Aorta (tissue), 5 donors: ENCODE results near the gene CCDC74A. TPM values are rescaled to one million over a fixed set of nuclear protein-coding genes. Genes with fewer than 3 reads are reported as not detected.
A peak's percentile ranks its signal among the peaks of the same experiment; 100 is the strongest.
"Not testable (repeated sequence)": the region's sequence is repeated elsewhere in the genome, so short reads cannot be mapped to it uniquely, and the experiment has no call there.

Experiments
- ATAC-seq: fragments of 200-7000 bp; cut with Tn5 transposase; one replicate; pipeline ENCODE4 v1.9.1; 2022; ENCODE audit warnings: moderate library complexity; ENCODE audit not compliant: low FRiP score
- DNase-seq, 2 donors: peaks; one replicate each; pipeline ENCODE4 v3.0.0-alpha.2; 2020
- H3K27ac ChIP-seq, 2 donors: one replicate each; pipeline ENCODE4 v1.5.1; 2013; ENCODE audit warnings: low read length in 2 of 2, mild to moderate bottlenecking in 2 of 2, moderate library complexity in 2 of 2, control low read depth in 1 of 2, inconsistent platforms in 1 of 2, low read depth in 1 of 2
- H3K27me3 ChIP-seq, 2 donors: one replicate each; pipeline ENCODE4 v1.6.1; 2013; ENCODE audit warnings: control low read depth in 1 of 2, low read length in 1 of 2, mild to moderate bottlenecking in 1 of 2, moderate library complexity in 1 of 2; ENCODE audit not compliant: insufficient read depth in 2 of 2, control insufficient read depth in 1 of 2
- H3K36me3 ChIP-seq, 2 donors: one replicate each; pipeline ENCODE4 v1.6.1; 2013; ENCODE audit warnings: control low read depth in 1 of 2, low read length in 1 of 2, mild to moderate bottlenecking in 1 of 2; ENCODE audit not compliant: insufficient read depth in 2 of 2, control insufficient read depth in 1 of 2
- H3K4me1 ChIP-seq, 2 donors: one replicate each; pipeline ENCODE4 v1.6.1; 2013; ENCODE audit warnings: low read length in 2 of 2, control low read depth in 1 of 2, mild to moderate bottlenecking in 1 of 2, moderate library complexity in 1 of 2; ENCODE audit not compliant: insufficient read depth in 2 of 2, control insufficient read depth in 1 of 2
- H3K4me3 ChIP-seq, 2 donors: one replicate each; pipeline ENCODE4 v1.5.1; 2013; ENCODE audit warnings: low read length in 2 of 2, control low read depth in 1 of 2, mild to moderate bottlenecking in 1 of 2
- H3K9me3 ChIP-seq: one replicate; pipeline ENCODE4 v1.6.1; 2013; ENCODE audit warnings: mild to moderate bottlenecking, low read length; ENCODE audit not compliant: control insufficient read depth
- WGBS, 2 donors: extraction: QIAGEN DNeasy Blood & Tissue Kit; methylation state at CpG; one replicate each; pipeline ENCODE4 v1.1.7; 2013; 5-methylcytosine and 5-hydroxymethylcytosine counted together
- intact Hi-C, 2 donors: fragments of 100-400 bp; cut with DNase I; formaldehyde crosslinking; loops; one replicate each; pipeline versions ENCODE4 v1.14.2 to v1.15.0; 2022
- long read RNA-seq, 2 donors: library from polyadenylated mRNA; unstranded; transcript quantifications; one replicate each; pipeline ENCODE4 v2.0.0, GENCODE V29; 2020 to 2021
- polyA plus RNA-seq, 2 donors: library from polyadenylated mRNA; stranded (reverse); fragments of 200-250 nt; gene quantifications; one replicate each; pipeline ENCODE4 v1.2.3, GENCODE V29; 2013
- total RNA-seq, 2 donors: library from RNA; stranded (reverse); fragmentation: NEBNext Ultra II Directional; extraction: Animal tissue kit (Norgen Biotek cat#: 25700); gene quantifications; one replicate each; pipeline ENCODE4 v1.2.1, GENCODE V29; 2021
- donor health status: healthy with polysubstance abuse.
- donor health status: Bipolar disorder and iron deficiency.
- donor health status: DM: no; HTN: no; CAD: no.
- donor health status: DM: no; HTN: no; CAD: no.
- donor health status: DM: yes; HTN: yes; CAD: no.

CCDC74A gene
- total RNA-seq, result 1 to 10 TPM; 1.4 to 5.3 TPM
- polyA plus RNA-seq, result 10 to 100 TPM in 1 of 2 donors, 1 to 10 TPM in 1; 3.3 to 11.3 TPM
- long read RNA-seq, donor 1, transcript CCDC74A-201 (8 exons, 1,543 nt), result major isoform, 5 of 20 reads
- long read RNA-seq, donor 1, partial matches to known transcripts, result 0 of 20 reads
- long read RNA-seq, donor 1, other reads (novel, unspliced or antisense), result 11 of 20 reads
- long read RNA-seq, donor 2, partial matches to known transcripts, result 1 of 6 reads
- long read RNA-seq, donor 2, other reads (novel, unspliced or antisense), result 2 of 6 reads

GRCh38 chr2:131527131-131528001 is at the start of gene CCDC74A:
CCDC74A (plus strand) TSS chr2:131527888; CDS start chr2:131527971, 83 bp downstream.
- H3K36me3 ChIP-seq, H3K4me1 ChIP-seq, intact Hi-C loops, H3K27ac ChIP-seq, H3K9me3 ChIP-seq, H3K27me3 ChIP-seq: not testable (repeated sequence)
- ATAC-seq, result peak; percentile 82
- peak within 1 kb of the TSS; percentile 14 to 29 for H3K4me3 ChIP-seq
- peak; percentile 84 to 91 for DNase-seq
- 32 to 36% methylated on average over 36 to 41 of the region's 47 CpGs for WGBS, 2 donors

- not testable (repeated sequence) for DNase-seq, H3K27ac ChIP-seq
- ATAC-seq, result peak; percentile 34
These were observed 49.4 kb upstream of the CCDC74A start for GRCh38 chr2:131478074-131478849.

GRCh38 chr2:131478850-131479461 is 48.7 kb upstream of the CCDC74A start:
- H3K36me3 ChIP-seq, H3K4me1 ChIP-seq, H3K4me3 ChIP-seq, ATAC-seq, H3K27me3 ChIP-seq, H3K9me3 ChIP-seq, intact Hi-C loops, H3K27ac ChIP-seq, DNase-seq: not testable (repeated sequence)
- WGBS, 2 donors, result 89 to 96% methylated on average over 9 of the region's 9 CpGs

More at GRCh38 chr2:131478074-131478849, 49.4 kb upstream of the CCDC74A start:
- H3K27me3 ChIP-seq, intact Hi-C loops, H3K36me3 ChIP-seq, H3K4me3 ChIP-seq, H3K4me1 ChIP-seq, H3K9me3 ChIP-seq: not testable (repeated sequence)
- WGBS, 2 donors, result 75 to 88% methylated on average over 13 to 16 of the region's 18 CpGs

GRCh38 chr2:131480351-131480750 is 47.3 kb upstream of the CCDC74A start:
- not testable (repeated sequence) for H3K4me3 ChIP-seq, H3K27me3 ChIP-seq, H3K9me3 ChIP-seq, DNase-seq, H3K27ac ChIP-seq, H3K36me3 ChIP-seq, ATAC-seq, H3K4me1 ChIP-seq
- 97 to 98% methylated on average over 15 to 20 of the region's 20 CpGs for WGBS, 2 donors
- intact Hi-C loops, result loop anchor here in 1 of 2 donors (10.0 kb wide), 1 partner anchor 1296 kb away; the partner anchor contains the start of genes MZT2B and SMPD4

GRCh38 chr2:131482506-131483155 is 45.1 kb upstream of the CCDC74A start:
- WGBS, 2 donors, result 94 to 95% methylated on average over 19 of the region's 19 CpGs
- intact Hi-C loops, result loop anchor here in 1 of 2 donors (10.0 kb wide), 1 partner anchor 1298 kb away; the partner anchor contains the start of genes MZT2B and SMPD4
- DNase-seq, H3K27ac ChIP-seq, H3K27me3 ChIP-seq, H3K4me3 ChIP-seq, H3K4me1 ChIP-seq, H3K36me3 ChIP-seq, H3K9me3 ChIP-seq, ATAC-seq: not testable (repeated sequence)

- H3K9me3 ChIP-seq, ATAC-seq, H3K27me3 ChIP-seq, H3K27ac ChIP-seq, H3K4me1 ChIP-seq, H3K36me3 ChIP-seq, H3K4me3 ChIP-seq, DNase-seq: not testable (repeated sequence)
- intact Hi-C loops, result loop anchor here in 1 of 2 donors (10.0 kb wide), 1 partner anchor 1299 kb away; the partner anchor contains the start of genes MZT2B and SMPD4
- 94% methylated on average over 21 to 24 of the region's 24 CpGs for WGBS, 2 donors
These were observed 43.5 kb upstream of the CCDC74A start for GRCh38 chr2:131483981-131484820.

- H3K9me3 ChIP-seq, H3K4me1 ChIP-seq, DNase-seq, ATAC-seq, H3K36me3 ChIP-seq, H3K27ac ChIP-seq, H3K27me3 ChIP-seq, H3K4me3 ChIP-seq: not testable (repeated sequence)
- 77 to 81% methylated on average over 11 of the region's 11 CpGs for WGBS, 2 donors
- intact Hi-C loops, result loop anchor here in 1 of 2 donors (10.0 kb wide), 1 partner anchor 1300 kb away; the partner anchor contains the start of genes MZT2B and SMPD4
These were observed 42.7 kb upstream of the CCDC74A start for GRCh38 chr2:131484906-131485460.
